Measurements from ENCODE around the gene STK33.

STK33 gene

DNA sequence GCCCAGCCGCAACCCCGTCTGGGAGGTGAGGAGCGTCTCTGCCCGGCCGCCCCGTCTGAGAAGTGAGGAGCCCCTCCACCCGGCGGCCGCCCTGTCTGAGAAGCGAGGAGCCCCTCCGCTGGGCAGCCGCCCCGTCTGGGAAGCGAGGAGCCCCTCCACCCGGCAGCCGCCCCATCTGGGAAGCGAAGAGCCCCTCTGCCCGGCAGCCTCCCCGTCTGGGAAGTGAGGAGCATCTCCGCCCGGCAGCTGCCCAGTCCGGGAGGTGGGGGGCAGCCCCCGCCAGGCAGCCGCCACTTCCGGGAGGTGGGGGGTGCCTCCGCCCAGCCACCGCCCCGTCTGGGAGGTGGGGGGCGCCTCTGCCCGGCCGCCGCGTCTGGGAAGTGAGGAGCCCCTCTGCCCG, 70.6 kb downstream of the STK33 start:
- Histone ChIP-seq H3K9me3 (ENCODE audit: severe bottlenecking) (peaks cover 3% of the 10 kb centered on the region), H3K27me3 (ENCODE audit: insufficient read depth, low read depth, severe bottlenecking) (no peaks in the 10 kb centered on the region), H3K36me3 (no peaks in the 10 kb centered on the region), H3K27ac (no peak overlapping the region), H3K4me3 (ENCODE audit: low read depth, low read length) (no peak overlapping the region)
- no peak for DNase-seq
- no peak for TF ChIP-seq CTCF (IDR thresholded peaks at IDR 0.05; ENCODE audit: low read depth, low read length)

- no peak for TF ChIP-seq CTCF (IDR thresholded peaks at IDR 0.05; ENCODE audit: low read depth, low read length)
- no peaks in the 10 kb centered on the region for H3K36me3 ChIP-seq
- DNase-seq: no peak
- H3K9me3 ChIP-seq (ENCODE audit: severe bottlenecking): no peaks in the 10 kb centered on the region
- H3K4me3 ChIP-seq (ENCODE audit: low read depth, low read length): no peak overlapping the region
- H3K27me3 ChIP-seq (ENCODE audit: insufficient read depth, low read depth, severe bottlenecking): no peaks in the 10 kb centered on the region
- H3K27ac ChIP-seq: no peak overlapping the region
Measured at GRCh38 chr11:8512547-8512946, 81.5 kb downstream of the STK33 start.

- Histone ChIP-seq H3K9me3 (ENCODE audit: severe bottlenecking) (no peaks in the 10 kb centered on the region), H3K36me3 (no peaks in the 10 kb centered on the region), H3K27me3 (ENCODE audit: insufficient read depth, low read depth, severe bottlenecking) (no peaks in the 10 kb centered on the region), H3K27ac (no peak overlapping the region), H3K4me3 (ENCODE audit: low read depth, low read length) (no peak overlapping the region)
- DNase-seq: no peak
- TF ChIP-seq CTCF (IDR thresholded peaks at IDR 0.05; ENCODE audit: low read depth, low read length): no peak
Measured at GRCh38 chr11:8503910-8504364, 90.1 kb downstream of the STK33 start.

- no peak for TF ChIP-seq CTCF (IDR thresholded peaks at IDR 0.05; ENCODE audit: low read depth, low read length)
- Histone ChIP-seq H3K9me3 (ENCODE audit: severe bottlenecking) (no peaks in the 10 kb centered on the region), H3K27ac (no peak overlapping the region), H3K4me3 (ENCODE audit: low read depth, low read length) (no peak overlapping the region), H3K27me3 (ENCODE audit: insufficient read depth, low read depth, severe bottlenecking) (no peaks in the 10 kb centered on the region), H3K36me3 (no peaks in the 10 kb centered on the region)
- no peak for DNase-seq
Measured at GRCh38 chr11:8501836-8502235, 92.2 kb downstream of the STK33 start.

DNA sequence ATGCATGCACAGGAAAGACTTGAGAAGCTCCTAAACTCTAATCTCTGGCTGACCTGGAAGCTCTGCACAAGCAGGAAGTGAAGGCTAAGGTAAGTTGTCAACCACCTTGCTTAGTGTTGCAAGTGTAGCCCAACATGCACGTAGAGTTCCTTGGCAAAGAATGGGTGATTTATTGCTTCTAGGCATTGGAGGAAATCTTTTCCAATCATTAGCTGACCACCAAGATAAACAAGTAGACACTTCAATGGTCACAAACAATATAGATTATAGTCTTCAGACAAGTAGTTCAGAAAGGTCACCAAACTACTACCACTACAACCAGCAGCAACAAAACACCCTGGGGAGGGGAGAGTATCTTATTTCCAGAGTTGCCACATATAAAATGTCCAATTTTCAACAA, 105.6 kb downstream of the STK33 start:
- no peak for DNase-seq
- peaks cover 6% of the 10 kb centered on the region for H3K9me3 ChIP-seq (ENCODE audit: severe bottlenecking)
- TF ChIP-seq CTCF (IDR thresholded peaks at IDR 0.05; ENCODE audit: low read depth, low read length): no peak
- no peaks in the 10 kb centered on the region for H3K27me3 ChIP-seq (ENCODE audit: insufficient read depth, low read depth, severe bottlenecking)
- no peaks in the 10 kb centered on the region for H3K36me3 ChIP-seq
- no peak overlapping the region for H3K4me3 ChIP-seq (ENCODE audit: low read depth, low read length)
- no peak overlapping the region for H3K27ac ChIP-seq

GRCh38 chr11:8487261-8487660, 106.8 kb downstream of the STK33 start:
- Histone ChIP-seq H3K27ac (no peak overlapping the region), H3K36me3 (no peaks in the 10 kb centered on the region), H3K4me3 (ENCODE audit: low read depth, low read length) (no peak overlapping the region), H3K9me3 (ENCODE audit: severe bottlenecking) (peaks cover 6% of the 10 kb centered on the region), H3K27me3 (ENCODE audit: insufficient read depth, low read depth, severe bottlenecking) (no peaks in the 10 kb centered on the region)
- TF ChIP-seq CTCF (IDR thresholded peaks at IDR 0.05; ENCODE audit: low read depth, low read length): no peak
- no peak for DNase-seq
